ENCODE results near the gene CCDC47.
"Not testable (repeated sequence)": the region's sequence is repeated elsewhere in the genome, so short reads cannot be mapped to it uniquely, and the experiment has no call there.

CCDC47 gene

GRCh38 chr17:63740464-63741142 is 32.8 kb downstream of the CCDC47 start:
- DNase-seq (ENCODE audit: low read depth in 2 of 3, low spot score in 1 of 3), result no peak

GRCh38 chr17:63735691-63736090 is 37.7 kb downstream of the CCDC47 start:
- no peak for DNase-seq (ENCODE audit: low read depth in 2 of 3, low spot score in 1 of 3)

- DNase-seq (ENCODE audit: low read depth in 2 of 3, low spot score in 1 of 3), result no peak
Measured at GRCh38 chr17:63722403-63722802, 51.0 kb downstream of the CCDC47 start.

GRCh38 chr17:63720194-63720593 is 53.2 kb downstream of the CCDC47 start:
- not testable (repeated sequence) for DNase-seq (ENCODE audit: low read depth in 2 of 3, low spot score in 1 of 3)

DNA sequence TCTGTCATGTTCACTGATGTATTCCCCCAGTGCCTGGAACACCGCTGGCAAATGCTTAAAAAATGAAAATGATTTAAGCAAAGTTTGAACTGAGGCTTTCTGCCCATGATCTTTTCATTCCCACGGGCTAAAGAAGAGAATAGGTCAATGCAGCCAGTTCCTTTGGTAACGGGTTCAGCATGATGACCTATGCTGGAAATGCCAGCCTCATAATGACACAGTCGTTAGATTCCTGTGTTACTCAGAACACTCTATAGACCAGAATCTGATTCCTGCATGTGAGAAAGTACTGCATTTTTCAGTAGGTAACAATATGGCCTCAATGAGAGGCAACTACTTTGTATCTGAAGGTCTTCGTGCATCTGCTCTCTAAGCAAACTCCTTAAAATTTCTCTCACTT is 54.4 kb downstream of the CCDC47 start:
- no peak for DNase-seq (ENCODE audit: low read depth in 2 of 3, low spot score in 1 of 3)

DNA sequence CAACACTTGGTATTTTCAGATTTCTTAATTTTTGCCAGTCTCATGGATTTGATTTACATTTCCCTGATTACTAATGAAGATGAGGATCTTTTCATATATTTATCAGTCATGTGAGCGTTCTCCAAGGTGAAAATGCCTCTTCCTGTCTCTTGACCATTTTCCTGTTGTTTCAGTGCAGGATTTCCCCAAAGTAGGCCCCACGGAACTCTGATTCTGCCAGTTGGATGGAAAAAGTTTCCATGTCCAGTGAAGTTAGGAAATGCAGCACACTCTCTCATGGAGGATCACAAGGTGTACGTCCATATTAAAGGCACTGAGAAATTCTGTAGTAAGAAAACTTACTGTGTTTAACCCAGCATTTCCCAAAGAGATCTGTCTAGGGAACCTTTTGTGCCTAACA is 57.0 kb downstream of the CCDC47 start:
- no peak for DNase-seq (ENCODE audit: low read depth in 2 of 3, low spot score in 1 of 3)

GRCh38 chr17:63714550-63715277 is 58.7 kb downstream of the CCDC47 start:
- no peak for DNase-seq (ENCODE audit: low read depth in 2 of 3, low spot score in 1 of 3)

DNA sequence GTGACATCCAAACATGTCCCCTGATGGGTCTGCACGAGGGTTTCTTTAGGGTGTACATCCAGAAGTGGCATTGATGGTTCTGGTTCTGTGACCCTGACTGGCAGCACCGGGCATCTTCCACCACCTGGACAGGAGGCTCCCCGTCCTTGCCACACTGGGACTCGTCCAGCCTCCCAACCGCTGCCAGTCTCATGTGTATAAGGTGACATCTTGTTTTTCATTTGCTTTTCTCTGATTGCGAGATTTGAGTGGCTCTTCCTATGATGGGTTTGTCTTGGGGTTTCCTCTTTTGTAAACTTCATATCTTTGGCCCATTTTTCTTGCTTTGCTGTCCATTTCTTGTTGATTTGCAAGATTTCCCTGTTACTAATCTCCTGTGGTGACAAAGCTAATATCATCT is 64.3 kb downstream of the CCDC47 start:
- no peak for DNase-seq (ENCODE audit: low read depth in 2 of 3, low spot score in 1 of 3)

DNA sequence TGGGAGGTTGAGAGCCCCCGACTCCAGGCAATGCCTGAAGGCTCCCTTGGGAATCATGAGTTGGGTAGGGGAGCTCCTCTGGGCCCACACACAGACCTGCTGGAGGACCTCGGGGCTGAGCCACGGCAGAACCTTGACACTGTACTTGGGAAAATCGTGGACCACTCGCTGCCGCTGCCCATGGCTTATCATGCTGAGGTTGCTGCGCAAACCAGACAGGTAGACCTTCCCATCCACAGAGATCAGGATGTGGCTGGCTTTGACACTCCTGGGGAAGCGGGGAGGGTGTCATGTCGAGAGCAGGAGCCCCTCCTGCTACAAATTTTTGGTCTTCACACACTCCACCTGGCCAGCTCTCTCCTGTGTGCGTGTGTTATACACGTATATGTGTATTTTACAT is 66.2 kb downstream of the CCDC47 start:
- DNase-seq (ENCODE audit: low read depth in 2 of 3, low spot score in 1 of 3), result no peak

- no peak for DNase-seq (ENCODE audit: low read depth in 2 of 3, low spot score in 1 of 3)
Measured at GRCh38 chr17:63706336-63707082, 66.9 kb downstream of the CCDC47 start.

DNA sequence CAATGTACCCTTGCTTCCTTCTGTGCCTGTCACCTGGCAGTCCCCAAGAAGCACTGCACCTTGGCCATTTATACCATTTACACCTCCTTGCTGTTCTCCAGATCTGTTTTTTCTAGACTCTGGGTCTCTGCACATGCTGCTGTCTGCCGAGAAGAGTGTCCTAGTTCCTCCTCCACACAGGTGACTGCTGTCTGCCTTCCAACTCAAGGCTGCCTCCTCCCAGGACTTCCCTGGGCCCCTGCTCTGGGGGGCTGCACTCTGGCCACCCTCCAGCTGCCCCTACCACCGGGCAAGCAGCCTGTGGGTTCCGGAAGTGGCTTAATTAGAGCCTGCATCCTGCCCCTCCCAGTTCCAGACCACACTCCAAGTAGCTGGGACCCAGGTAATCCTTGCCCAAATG is 67.7 kb downstream of the CCDC47 start:
- DNase-seq (ENCODE audit: low read depth in 2 of 3, low spot score in 1 of 3), result no peak

GRCh38 chr17:63704836-63705235 is 68.6 kb downstream of the CCDC47 start:
- DNase-seq (ENCODE audit: low read depth in 2 of 3, low spot score in 1 of 3), result no peak

- DNase-seq (ENCODE audit: low read depth in 2 of 3, low spot score in 1 of 3), result no peak
Measured at GRCh38 chr17:63704259-63704576, 69.2 kb downstream of the CCDC47 start.

GRCh38 chr17:63703556-63704258 is 69.7 kb downstream of the CCDC47 start:
- no peak for DNase-seq (ENCODE audit: low read depth in 2 of 3, low spot score in 1 of 3)

DNA sequence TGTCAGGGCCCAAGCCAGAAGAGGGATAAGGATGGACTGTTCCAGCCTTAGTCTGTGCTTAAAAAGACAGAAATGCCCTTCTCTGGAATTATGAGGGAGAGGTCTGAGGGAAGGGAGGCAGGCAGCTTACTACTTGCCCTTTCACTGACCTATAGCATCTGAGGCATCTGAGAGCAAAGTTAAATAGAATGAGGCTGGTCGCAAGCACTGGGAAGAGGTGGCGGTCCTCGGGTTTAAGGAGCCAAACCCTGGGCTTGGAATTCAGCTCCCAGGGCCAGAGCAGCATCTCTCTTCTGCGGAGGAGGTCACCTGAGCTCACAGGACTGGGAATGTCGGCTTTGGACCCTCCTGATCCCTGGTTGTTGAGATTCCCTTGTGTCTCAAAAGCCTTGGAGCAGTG is 70.4 kb downstream of the CCDC47 start:
- DNase-seq (ENCODE audit: low read depth in 2 of 3, low spot score in 1 of 3), result no peak

GRCh38 chr17:63702721-63703015 is 70.7 kb downstream of the CCDC47 start:
- no peak for DNase-seq (ENCODE audit: low read depth in 2 of 3, low spot score in 1 of 3)

- peak; percentile 60 to 68 (median 66) for DNase-seq (ENCODE audit: low read depth in 2 of 3, low spot score in 1 of 3)
Measured at GRCh38 chr17:63701868-63702720, 71.3 kb downstream of the CCDC47 start.

DNA sequence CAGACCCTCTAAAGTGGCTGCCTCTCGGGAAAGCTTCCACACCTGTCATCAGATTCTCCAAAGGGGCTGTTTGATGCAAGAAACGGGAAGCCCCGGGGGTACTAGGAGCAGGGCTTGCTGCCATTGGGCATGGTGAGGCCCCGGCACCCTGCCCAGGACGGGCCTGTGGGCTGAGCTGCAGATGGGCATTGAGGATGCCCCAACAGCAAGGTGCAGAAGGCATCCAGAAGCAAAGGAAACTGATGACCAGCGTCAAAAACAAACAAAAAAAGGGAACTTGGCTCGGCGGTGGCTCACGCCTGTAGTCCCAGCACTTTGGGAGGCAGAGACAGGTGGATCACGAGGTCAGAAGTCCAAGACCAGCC is 72.0 kb downstream of the CCDC47 start:
- DNase-seq (ENCODE audit: low read depth in 2 of 3, low spot score in 1 of 3), result no peak

DNA sequence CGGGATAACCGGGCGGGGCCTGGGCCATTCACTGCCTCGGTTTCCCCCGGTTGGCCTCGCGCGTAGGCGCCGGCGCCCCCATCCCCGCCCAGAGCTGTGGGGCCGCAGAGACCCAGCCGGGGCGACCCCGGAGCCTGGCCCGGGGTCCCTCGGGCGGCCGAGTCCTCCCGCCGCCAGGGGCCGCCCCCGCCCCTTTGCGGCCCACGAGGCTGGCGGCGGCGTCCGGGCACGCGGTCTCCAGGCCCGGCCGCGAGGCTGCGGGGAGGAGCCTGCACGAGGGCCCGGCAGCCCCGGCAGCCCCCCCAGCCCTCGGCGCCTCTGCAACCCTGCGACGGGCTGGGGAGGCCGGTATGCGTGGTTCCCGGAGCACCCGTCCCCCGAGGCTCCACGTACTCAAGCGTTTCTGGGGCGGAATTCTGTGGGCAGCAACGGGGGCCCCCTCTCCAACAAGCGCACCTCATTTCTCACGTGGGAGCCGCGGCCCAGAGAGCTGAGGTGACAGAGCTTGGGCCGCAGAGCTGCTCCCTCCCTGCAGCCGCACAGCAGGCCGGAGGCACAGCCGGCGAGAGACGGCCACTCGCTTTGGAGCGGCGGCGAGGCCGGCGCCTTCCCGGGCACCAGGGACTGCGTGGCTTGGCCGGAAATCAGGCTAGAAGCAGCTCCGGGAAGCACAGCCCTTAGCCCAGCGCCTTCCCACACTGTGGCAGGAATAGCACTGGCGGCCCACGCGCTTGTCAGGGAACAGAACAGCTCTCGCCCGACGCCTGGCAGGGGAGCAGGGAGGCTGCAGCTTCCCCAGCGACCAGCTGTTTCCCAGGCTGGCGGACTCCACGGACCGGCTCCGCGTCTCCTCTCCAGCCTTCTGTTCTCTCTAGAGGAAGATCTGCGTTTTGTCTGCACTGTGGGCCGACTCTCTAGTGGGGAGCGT is 72.6 kb downstream of the CCDC47 start:
- no peak for DNase-seq (ENCODE audit: low read depth in 2 of 3, low spot score in 1 of 3)

All from stimulated activated CD4-positive, alpha-beta T cell treated with anti-CD3 and anti-CD28 coated beads, Interleukin-12 subunit alpha, Interleukin-12 subunit beta, amount 100 ng/mL, for 48 hours (primary cell).